Endodermal cell (in vitro differentiated cells): ENCODE results near the gene BUB1B. TPM values are rescaled to one million over a fixed set of nuclear protein-coding genes. Genes with fewer than 3 reads are reported as not detected.

ENCODE experiments used
- DNase-seq: peaks from one replicate; pipeline ENCODE4 v3.0.0-alpha.2; 2017
- H3K27ac ChIP-seq: 2 replicates; pipeline ENCODE4 v1.5.1; 2013; ENCODE audit warnings: mild to moderate bottlenecking, low read depth, low read length, moderate library complexity
- H3K27me3 ChIP-seq: 2 replicates; pipeline ENCODE4 v1.6.1; 2013; ENCODE audit warnings: mild to moderate bottlenecking, low read length, moderate library complexity; ENCODE audit not compliant: insufficient read depth, control insufficient read depth, poor library complexity, severe bottlenecking
- H3K36me3 ChIP-seq: 2 replicates; pipeline ENCODE4 v1.7.0; 2013; ENCODE audit warnings: mild to moderate bottlenecking, low read length, moderate library complexity; ENCODE audit not compliant: control insufficient read depth, insufficient read depth
- H3K4me1 ChIP-seq: one replicate; pipeline ENCODE4 v1.7.0; 2013; ENCODE audit warnings: low read length; ENCODE audit not compliant: control insufficient read depth, insufficient read depth
- H3K4me3 ChIP-seq: 2 replicates; pipeline ENCODE4 v1.5.1; 2013; ENCODE audit warnings: mild to moderate bottlenecking, low read length, moderate library complexity
- H3K9ac ChIP-seq: 2 replicates; pipeline ENCODE4 v1.6.1; 2013; ENCODE audit warnings: mild to moderate bottlenecking, low read length, moderate library complexity; ENCODE audit not compliant: poor library complexity, severe bottlenecking; ENCODE audit errors: extremely low read depth
- H3K9me3 ChIP-seq: 2 replicates; pipeline ENCODE4 v1.6.1; 2013; ENCODE audit warnings: mild to moderate bottlenecking, low read length, moderate library complexity; ENCODE audit not compliant: control insufficient read depth
- H3K27ac Mint-ChIP-seq: 2 replicates; pipeline ENCODE4 v1.8.0; 2020; ENCODE audit warnings: mixed read lengths
- H3K27me3 Mint-ChIP-seq: 2 replicates; pipeline ENCODE4 v1.8.0; 2021; ENCODE audit warnings: mild to moderate bottlenecking, mixed read lengths; ENCODE audit not compliant: insufficient read depth
- H3K36me3 Mint-ChIP-seq: 2 replicates; pipeline ENCODE4 v1.8.0; 2020; ENCODE audit warnings: low read depth, mixed read lengths
- H3K4me1 Mint-ChIP-seq: 2 replicates; pipeline ENCODE4 v1.8.0; 2020; ENCODE audit warnings: mixed read lengths
- H3K4me3 Mint-ChIP-seq: 2 replicates; pipeline ENCODE4 v1.8.0; 2020; ENCODE audit warnings: mild to moderate bottlenecking, moderate library complexity, mixed read lengths
- H3K9me3 Mint-ChIP-seq: 2 replicates; pipeline ENCODE4 v1.8.0; 2020; ENCODE audit warnings: mild to moderate bottlenecking, mixed read lengths
- whole genome bisulfite sequencing, 2 experiments: methylation state at CpG; one replicate each; pipeline versions ENCODE4 v1.1.5 to v1.1.7; 2013; ENCODE audit warnings: missing lambda C conversion rate in 2 of 2, mixed read lengths in 1 of 2; ENCODE audit not compliant: insufficient coverage in 1 of 2, insufficient read length in 1 of 2; 5-methylcytosine and 5-hydroxymethylcytosine counted together
- total RNA-seq, 2 donors: library from RNA; stranded (reverse); fragmentation: NEBNext Ultra II Directional in 1 of 2; extraction: Animal tissue kit (Norgen Biotek cat#: 25700) in 1 of 2; gene quantifications; 2 replicates in 1 of 2; 3 replicates in 1 of 2; pipeline ENCODE4 v1.2.1, GENCODE V29; 2021
- TF ChIP-seq, protein P1 (sequence below): fragments of 200-600 bp; sonication (generic); conservative IDR thresholded peaks from 2 replicates; pipeline ENCODE4 v1.5.0; 2021; ENCODE audit warnings: antibody characterized with exemption, mild to moderate bottlenecking

Gene BUB1B
- total RNA-seq, 2 donors from 2014 or later = 58.6 to 108 TPM

DNA sequence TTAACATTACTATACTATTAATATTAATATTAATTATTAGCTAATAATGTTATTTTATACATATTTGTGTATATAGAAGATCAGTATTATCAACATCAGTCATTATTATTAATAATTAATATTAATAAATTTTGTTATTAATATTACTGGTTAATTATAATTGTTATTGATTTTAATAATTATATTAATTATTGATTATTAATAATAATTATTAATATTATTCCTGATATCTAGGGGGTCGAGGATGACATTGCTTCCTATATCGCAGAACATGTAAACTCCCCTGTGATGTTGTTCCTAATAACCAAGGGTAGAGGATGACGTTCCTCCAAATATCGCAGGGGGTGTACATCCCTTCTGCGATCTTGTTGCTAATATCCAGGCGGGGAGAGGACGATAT, 34.9 kb upstream of the BUB1B start:
- peaks cover 5% of the 10 kb centered on the region for H3K27me3 Mint-ChIP-seq
- H3K9ac ChIP-seq = no peak overlapping the region
- H3K4me1 ChIP-seq = no peaks in the 10 kb centered on the region
- no peaks in the 10 kb centered on the region for H3K36me3 Mint-ChIP-seq
- H3K4me3 ChIP-seq = no peak overlapping the region
- no peaks in the 10 kb centered on the region for H3K9me3 Mint-ChIP-seq
- DNase-seq = no peak
- TF ChIP-seq, protein P1, sequence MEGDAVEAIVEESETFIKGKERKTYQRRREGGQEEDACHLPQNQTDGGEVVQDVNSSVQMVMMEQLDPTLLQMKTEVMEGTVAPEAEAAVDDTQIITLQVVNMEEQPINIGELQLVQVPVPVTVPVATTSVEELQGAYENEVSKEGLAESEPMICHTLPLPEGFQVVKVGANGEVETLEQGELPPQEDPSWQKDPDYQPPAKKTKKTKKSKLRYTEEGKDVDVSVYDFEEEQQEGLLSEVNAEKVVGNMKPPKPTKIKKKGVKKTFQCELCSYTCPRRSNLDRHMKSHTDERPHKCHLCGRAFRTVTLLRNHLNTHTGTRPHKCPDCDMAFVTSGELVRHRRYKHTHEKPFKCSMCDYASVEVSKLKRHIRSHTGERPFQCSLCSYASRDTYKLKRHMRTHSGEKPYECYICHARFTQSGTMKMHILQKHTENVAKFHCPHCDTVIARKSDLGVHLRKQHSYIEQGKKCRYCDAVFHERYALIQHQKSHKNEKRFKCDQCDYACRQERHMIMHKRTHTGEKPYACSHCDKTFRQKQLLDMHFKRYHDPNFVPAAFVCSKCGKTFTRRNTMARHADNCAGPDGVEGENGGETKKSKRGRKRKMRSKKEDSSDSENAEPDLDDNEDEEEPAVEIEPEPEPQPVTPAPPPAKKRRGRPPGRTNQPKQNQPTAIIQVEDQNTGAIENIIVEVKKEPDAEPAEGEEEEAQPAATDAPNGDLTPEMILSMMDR = no peak
- H3K27me3 ChIP-seq = peaks cover 22% of the 10 kb centered on the region
- no peak overlapping the region for H3K27ac ChIP-seq
- 95 to 97% methylated on average over 5 to 7 of the region's 7 CpGs for WGBS, 2 experiments
- H3K36me3 ChIP-seq = no peaks in the 10 kb centered on the region
- no peaks in the 10 kb centered on the region for H3K9me3 ChIP-seq
- no peak overlapping the region for H3K4me3 Mint-ChIP-seq
- H3K27ac Mint-ChIP-seq = no peak overlapping the region
- H3K4me1 Mint-ChIP-seq = peaks cover 5% of the 10 kb centered on the region

DNA sequence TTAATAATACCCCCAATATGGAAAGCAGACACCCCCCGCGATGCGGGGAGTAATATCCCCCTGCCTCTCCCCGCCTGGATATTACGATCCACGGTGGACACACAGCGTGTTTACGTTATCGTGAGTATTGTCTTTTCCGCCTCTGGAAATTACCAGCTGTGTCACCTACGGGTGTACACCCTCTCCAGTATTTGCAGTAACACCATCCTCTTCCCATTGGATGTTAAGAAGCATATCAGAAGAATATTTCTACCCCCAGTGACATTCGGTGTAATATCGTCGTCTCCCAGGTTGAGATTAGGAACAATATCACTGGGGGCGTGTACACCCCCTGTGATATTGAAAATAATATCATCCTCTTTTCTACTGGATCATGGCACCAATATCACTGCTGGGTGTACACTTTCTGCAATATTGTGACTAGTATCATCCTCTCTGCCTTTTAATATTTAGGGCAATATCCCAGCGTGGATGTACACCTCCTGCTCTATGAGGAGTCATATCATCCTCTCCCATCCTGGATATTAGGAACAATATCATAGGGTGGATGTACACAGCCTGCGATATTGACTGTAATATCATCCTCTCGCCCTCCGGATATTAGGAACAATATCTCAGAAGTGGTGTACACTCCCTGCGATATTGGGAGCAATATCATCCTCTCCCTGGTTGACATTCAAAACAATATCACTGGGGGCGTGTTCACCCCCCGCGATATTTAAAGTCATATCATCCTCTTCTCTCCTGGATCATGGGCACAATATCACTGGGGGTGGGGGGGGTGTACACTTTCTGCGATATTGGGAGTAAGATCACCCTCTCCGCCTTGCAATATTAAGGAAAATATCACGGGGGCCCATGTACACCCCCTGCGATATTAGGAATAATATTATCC, 31.9 kb upstream of the BUB1B start:
- Mint-ChIP-seq H3K36me3 (no peaks in the 10 kb centered on the region), H3K9me3 (no peaks in the 10 kb centered on the region), H3K4me1 (peaks cover 3% of the 10 kb centered on the region), H3K27ac (no peak overlapping the region), H3K4me3 (no peak overlapping the region), H3K27me3 (peaks cover 5% of the 10 kb centered on the region)
- Histone ChIP-seq H3K4me1 (no peaks in the 10 kb centered on the region), H3K36me3 (no peaks in the 10 kb centered on the region), H3K27me3 (peaks cover 22% of the 10 kb centered on the region), H3K9me3 (no peaks in the 10 kb centered on the region), H3K27ac (no peak overlapping the region), H3K9ac (no peak overlapping the region), H3K4me3 (no peak overlapping the region)
- 86 to 87% methylated on average over 21 to 27 of the region's 27 CpGs for WGBS, 2 experiments
- DNase-seq = no peak
- TF ChIP-seq, protein P1 = no peak

GRCh38 chr15:40130118-40130517, 30.8 kb upstream of the BUB1B start:
- Histone ChIP-seq H3K4me1 (no peaks in the 10 kb centered on the region), H3K36me3 (no peaks in the 10 kb centered on the region), H3K9me3 (no peaks in the 10 kb centered on the region), H3K4me3 (no peak overlapping the region), H3K27ac (no peak overlapping the region), H3K9ac (no peak overlapping the region), H3K27me3 (peaks cover 22% of the 10 kb centered on the region)
- Mint-ChIP-seq H3K36me3 (no peaks in the 10 kb centered on the region), H3K27me3 (peaks cover 5% of the 10 kb centered on the region), H3K9me3 (no peaks in the 10 kb centered on the region), H3K4me3 (no peak overlapping the region), H3K4me1 (peaks cover 4% of the 10 kb centered on the region), H3K27ac (no peak overlapping the region)
- no peak for DNase-seq
- WGBS, 2 experiments = 94% methylated on average over 4 of the region's 5 CpGs; no CpG with 5 or more reads in 1 of the 2 experiments
- TF ChIP-seq, protein P1 = no peak
